WTC11 (cell line): Measurements from ENCODE around the gene MATR3.

Source experiments
- ATF3 ChIP-seq: sonication (generic); formaldehyde crosslinking; conservative IDR thresholded peaks from 2 replicates; pipeline ENCODE4 v1.8.1; 2022; ENCODE audit warnings: mild to moderate bottlenecking, missing genetic modification reagents
- CREM ChIP-seq: sonication (generic); formaldehyde crosslinking; IDR thresholded peaks from 2 replicates; pipeline ENCODE4 v1.8.1; 2022; ENCODE audit warnings: mild to moderate bottlenecking, missing genetic modification reagents, moderate library complexity
- ELF4 ChIP-seq: sonication (generic); formaldehyde crosslinking; IDR thresholded peaks from 2 replicates; pipeline ENCODE4 v1.8.1; 2022; ENCODE audit warnings: low read depth, mild to moderate bottlenecking, moderate library complexity, missing genetic modification reagents
- FOXJ3 ChIP-seq: sonication (generic); formaldehyde crosslinking; IDR thresholded peaks from 2 replicates; pipeline ENCODE4 v1.9.0; 2021; ENCODE audit warnings: missing genetic modification reagents, mild to moderate bottlenecking, borderline replicate concordance
- JUN ChIP-seq: sonication (generic); formaldehyde crosslinking; IDR thresholded peaks from 2 replicates; pipeline ENCODE4 v1.8.0; 2023; ENCODE audit warnings: mild to moderate bottlenecking, missing genetic modification reagents
- TCF7 ChIP-seq: sonication (generic); formaldehyde crosslinking; IDR thresholded peaks from 2 replicates; pipeline ENCODE4 v1.8.0; 2022; ENCODE audit warnings: mild to moderate bottlenecking, low read depth, missing genetic modification reagents, moderate library complexity
- ZNF416 ChIP-seq: fragments of 250-450 bp; sonication (Bioruptor Pico); IDR thresholded peaks from 2 replicates; pipeline ENCODE4 v1.9.0; 2021; ENCODE audit warnings: mild to moderate bottlenecking, inconsistent platforms
- TF ChIP-seq, protein P1 (sequence below): fragments of 200-600 bp; IDR thresholded peaks from 2 replicates; pipeline ENCODE4 v1.8.0; 2022; ENCODE audit warnings: antibody characterized with exemption

DNA sequence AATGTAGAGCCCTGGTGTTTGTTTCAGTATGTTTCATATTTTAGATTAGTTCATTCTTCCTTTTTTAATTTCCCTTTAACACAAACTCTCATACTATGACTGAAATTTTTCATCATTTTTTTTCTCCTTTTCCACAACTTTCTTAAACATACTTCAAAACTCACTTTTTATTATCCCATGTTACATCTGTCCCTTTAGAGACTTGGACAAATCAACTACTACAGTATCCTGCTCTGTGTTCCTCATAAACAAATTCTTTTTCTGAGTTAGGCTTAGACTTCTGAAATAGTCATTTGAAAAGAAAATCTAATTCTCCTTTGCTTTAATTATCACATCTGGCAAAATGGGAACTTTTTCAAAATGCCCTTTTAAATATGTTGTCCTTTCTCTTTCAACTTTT, 15.3 kb downstream of the MATR3 start:
- TF ChIP-seq ATF3 (CRISPR knock-in tag) = no peak
- TF ChIP-seq TCF7 = no peak
- TF ChIP-seq CREM (CRISPR knock-in tag) = no peak
- TF ChIP-seq, protein P1, sequence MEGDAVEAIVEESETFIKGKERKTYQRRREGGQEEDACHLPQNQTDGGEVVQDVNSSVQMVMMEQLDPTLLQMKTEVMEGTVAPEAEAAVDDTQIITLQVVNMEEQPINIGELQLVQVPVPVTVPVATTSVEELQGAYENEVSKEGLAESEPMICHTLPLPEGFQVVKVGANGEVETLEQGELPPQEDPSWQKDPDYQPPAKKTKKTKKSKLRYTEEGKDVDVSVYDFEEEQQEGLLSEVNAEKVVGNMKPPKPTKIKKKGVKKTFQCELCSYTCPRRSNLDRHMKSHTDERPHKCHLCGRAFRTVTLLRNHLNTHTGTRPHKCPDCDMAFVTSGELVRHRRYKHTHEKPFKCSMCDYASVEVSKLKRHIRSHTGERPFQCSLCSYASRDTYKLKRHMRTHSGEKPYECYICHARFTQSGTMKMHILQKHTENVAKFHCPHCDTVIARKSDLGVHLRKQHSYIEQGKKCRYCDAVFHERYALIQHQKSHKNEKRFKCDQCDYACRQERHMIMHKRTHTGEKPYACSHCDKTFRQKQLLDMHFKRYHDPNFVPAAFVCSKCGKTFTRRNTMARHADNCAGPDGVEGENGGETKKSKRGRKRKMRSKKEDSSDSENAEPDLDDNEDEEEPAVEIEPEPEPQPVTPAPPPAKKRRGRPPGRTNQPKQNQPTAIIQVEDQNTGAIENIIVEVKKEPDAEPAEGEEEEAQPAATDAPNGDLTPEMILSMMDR = no peak
- TF ChIP-seq ELF4 (CRISPR knock-in tag) = no peak
- no peak for TF ChIP-seq JUN (CRISPR knock-in tag)
- TF ChIP-seq FOXJ3 (CRISPR knock-in tag) = no peak
- TF ChIP-seq ZNF416 (CRISPR knock-in tag) = no peak
